GM15510 (cell line): ENCODE data around the gene TMEM178B.

ENCODE experiments used
- POLR2A ChIP-seq: IDR thresholded peaks from 3 replicates; pipeline ENCODE4 v1.6.1; 2011; ENCODE audit warnings: borderline replicate concordance; ENCODE audit not compliant: insufficient read length; ENCODE audit errors: extremely low read depth

The TMEM178B gene

DNA sequence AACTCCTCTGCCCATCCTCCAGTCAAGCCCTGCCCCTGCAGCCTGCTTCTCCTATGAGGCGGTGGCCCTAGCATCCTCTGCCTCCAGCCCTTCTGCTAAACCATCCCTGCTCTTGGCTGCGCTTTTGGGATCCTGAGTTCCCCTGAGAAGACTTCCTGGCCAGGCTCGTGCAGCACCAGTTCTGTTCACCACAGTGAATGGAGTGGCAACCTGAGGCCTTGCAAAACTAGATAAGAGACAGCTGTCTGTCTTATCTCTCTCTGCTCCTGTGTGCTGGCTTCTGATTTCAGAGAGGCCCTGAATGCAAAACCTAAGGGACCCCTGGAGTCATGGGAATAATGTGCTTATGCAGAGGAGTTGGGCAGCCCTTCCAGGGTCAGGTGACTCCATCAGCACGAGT is 119.2 kb downstream of the TMEM178B start:
- TF ChIP-seq POLR2A: no peak

DNA sequence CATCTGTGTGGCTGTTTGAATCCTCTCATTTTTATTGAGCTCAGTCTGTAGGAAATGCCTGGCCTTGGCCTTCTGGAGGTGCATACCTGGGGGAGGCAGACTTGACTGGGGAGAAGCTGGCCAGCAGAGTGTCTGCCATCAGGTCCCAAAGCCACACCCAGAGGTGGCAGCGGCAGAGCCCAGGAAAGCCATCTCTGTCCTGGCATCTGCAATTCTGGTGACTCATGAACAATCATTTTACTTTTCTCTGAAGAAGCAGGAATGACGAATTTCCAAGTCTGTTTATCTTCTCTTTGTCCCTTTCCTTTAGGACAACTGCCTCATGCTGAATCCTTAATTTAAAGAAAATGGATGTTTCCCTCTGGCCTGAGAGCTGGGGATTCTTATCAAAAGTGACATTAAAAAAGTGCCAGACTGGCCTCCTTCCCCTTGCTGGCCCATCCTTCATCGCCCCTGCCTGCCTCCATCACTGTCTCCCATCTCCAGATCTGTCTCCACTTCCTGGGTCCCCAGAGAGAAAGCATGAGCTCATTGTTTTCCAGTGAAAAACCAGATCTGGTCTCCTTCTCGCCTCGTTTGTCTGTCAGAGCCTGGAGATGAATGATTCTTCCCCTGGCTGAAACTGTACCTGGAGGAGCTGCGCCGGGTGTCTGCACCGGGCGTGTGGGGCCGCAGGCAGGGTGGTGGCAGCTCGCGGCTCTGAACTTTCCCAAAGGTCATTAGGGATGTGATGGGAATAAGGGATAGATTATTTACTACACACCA is 124.5 kb downstream of the TMEM178B start:
- TF ChIP-seq POLR2A: no peak

DNA sequence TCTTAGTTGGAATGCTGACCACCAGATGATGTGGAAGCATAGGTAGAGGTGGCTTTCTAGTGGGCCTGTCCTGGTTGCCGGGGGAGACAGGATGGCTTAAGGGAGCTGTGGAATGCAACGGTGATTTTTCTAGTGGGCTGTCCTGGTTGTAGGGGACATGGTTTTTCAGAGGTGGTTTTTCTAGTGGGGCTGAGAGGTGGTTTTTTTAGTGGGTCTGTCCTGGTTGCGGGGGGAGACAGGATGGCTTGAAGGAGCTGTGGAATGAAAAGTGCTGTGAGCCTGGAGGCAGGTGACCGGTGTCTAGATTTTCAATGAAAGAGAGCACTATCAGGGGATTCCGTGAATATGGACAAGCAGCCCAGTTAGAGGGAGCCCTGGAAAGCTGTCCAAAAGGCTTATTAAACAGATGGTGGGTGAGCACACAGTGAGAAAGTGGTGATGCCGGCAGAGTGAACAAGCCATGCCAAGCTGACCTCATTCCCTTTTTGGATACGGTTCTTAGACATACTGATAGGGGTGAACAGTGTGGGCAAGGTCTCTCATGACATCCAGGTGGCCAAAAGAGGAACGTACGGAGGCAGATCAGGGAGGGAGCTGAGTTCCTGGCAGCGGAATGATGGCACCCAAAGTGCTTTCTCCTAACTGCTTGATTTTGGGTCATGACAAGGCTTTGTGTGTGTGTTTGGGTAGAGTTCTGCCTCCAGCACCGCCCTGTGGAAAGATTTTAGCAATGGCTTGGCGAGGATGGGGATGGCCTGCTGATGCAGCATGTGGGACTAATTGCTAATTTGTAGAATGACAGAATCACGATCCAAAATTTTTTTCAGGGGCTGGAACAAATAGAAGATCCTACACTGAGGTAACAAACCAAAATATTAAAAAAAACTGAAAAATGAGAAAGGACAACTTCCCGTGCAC is 126.6 kb downstream of the TMEM178B start:
- TF ChIP-seq POLR2A: no peak

- TF ChIP-seq POLR2A: no peak
Observed at GRCh38 chr7:141201145-141201885, 127.5 kb downstream of the TMEM178B start.

GRCh38 chr7:141202535-141202934 is 128.7 kb downstream of the TMEM178B start:
- no peak for TF ChIP-seq POLR2A

- TF ChIP-seq POLR2A: no peak
Observed at GRCh38 chr7:141203177-141203576, 129.3 kb downstream of the TMEM178B start.

DNA sequence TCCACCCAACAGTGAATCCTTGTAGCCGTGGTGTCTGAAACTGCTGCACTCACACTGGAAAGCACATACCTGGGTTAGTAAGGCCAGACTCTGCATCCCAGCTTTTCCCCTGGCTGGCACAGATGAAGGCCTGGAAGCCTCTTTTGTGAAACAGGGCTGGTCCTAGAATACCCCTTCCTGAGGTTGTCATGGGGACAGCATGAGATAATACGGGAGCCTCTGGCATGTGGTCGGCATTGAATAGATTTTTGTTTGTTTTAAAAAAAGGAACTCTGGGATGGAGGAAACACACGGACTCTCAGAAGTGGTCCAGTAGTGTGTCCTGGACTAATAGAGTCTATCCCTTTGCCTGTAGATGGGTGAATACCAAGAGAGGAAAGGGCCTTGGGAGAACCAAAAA is 129.7 kb downstream of the TMEM178B start:
- no peak for TF ChIP-seq POLR2A

- no peak for TF ChIP-seq POLR2A
Observed at GRCh38 chr7:141207661-141208060, 133.8 kb downstream of the TMEM178B start.

DNA sequence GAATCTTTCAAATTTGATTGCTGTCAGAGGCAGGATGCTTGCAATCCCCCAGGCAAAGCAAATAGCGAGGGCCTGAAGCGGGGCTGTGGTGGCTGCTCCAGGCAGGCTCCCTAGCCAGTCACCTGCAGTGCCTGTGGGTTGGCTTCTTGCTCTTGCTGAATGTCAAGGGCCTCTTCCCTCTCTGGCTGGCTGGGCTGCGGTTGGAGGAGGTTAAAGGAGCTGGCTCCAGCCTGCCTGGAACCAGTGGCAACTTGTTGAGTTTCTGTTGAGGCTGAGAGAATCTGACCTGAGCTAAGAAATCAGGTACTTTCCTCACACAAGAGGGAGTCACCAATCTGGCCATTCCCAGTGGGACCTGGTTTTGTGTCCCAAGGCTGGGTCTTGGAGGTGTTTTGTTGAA is 134.7 kb downstream of the TMEM178B start:
- TF ChIP-seq POLR2A: no peak

DNA sequence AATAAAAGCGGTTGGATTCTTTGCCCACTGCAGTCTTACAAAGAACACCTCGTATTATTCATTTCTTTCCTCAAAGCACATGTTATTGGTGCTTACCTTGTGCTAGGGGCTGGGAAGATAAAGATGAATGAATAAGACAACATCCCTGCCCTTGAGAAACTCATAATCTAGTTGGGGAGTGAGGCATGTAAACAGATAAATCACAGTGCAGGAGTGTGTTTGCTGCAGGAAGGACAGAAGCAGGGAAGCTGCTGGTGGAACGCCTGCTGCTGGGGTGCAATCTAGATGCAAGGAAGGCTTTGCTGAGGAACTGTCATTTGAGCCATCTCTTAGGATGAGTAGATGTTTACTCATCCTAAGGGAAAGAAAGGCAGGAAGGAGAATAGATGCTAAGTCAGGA is 135.6 kb downstream of the TMEM178B start:
- no peak for TF ChIP-seq POLR2A

DNA sequence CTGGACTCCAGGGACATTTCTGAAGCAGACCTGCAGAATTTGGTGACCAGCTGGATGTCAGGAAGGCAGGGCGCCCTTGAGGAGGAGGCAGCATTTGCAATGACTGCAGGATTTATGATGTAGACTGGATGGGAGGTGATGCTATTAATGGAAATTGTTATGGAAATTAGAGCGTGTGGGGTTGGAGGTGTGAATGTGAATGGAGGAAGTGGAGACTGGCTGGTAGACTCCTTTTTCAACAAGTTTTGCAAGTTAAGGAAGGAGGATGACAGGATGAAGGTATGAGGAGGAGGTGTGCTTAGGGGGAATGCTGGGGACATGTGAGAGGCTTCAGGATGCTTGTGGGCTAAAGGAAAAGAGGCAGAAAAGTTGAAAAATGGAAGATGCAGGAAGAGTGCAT is 137.0 kb downstream of the TMEM178B start:
- TF ChIP-seq POLR2A: no peak

DNA sequence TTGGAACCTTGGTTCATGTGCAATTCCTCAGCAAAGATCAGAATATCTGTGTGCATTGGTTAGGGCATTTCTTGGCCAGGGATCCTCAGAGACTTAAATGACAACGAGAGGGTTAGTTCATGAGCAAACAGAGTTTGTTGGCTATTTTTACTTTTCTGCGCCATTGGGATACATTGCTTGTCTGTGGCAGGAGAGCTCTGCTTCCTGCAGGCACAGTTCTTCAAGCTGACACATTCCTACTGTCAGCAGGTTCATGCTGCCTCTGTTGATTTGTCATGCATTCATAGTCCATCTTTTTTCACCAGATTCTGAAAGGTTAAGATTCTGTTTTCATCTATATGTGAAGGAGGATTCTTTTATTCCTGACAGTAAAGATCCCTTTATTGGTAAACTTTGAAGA is 139.4 kb downstream of the TMEM178B start:
- TF ChIP-seq POLR2A: no peak

DNA sequence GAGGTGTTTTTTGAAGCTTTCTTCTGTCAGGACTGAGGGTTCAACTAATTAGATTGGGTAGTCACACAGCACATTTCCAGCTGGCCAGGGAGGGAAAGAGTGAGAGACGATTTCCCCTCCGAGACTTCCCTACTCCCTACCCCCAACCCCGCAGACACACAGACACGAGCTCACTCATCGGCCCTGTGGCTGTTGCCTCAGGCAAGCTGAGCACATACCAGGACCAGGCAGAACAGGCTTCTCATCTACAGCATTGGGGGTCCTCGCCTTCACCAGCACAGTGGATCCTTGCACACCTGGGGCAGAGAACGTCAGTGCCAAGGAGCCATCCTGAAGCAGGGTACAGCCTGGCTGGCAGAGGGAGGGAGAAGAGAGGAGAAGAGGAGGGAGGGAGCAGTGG is 144.1 kb downstream of the TMEM178B start:
- TF ChIP-seq POLR2A: no peak

DNA sequence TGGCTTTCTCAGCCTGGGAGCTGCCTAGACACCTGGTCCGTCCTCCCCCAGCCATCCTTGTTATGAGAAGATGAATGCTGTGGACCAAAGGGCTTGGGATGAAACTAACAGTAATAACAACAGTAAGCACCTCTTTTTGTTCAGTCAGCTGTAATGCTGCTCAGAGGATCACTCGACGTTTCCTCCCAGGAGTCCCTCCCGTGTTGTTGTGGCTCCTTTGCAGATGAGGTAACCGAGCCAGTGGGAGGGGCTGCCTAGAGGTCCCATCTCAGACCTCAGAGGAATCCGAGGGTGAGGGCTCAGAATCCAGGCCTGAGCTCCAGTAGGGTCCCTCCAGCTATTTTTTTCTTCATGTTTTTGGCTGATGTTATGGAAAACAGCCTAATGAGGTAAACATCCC is 145.1 kb downstream of the TMEM178B start:
- TF ChIP-seq POLR2A: no peak
